ENCODE results near the gene STXBP5L.
"Not testable (repeated sequence)": the region's sequence is repeated elsewhere in the genome, so short reads cannot be mapped to it uniquely, and the experiment has no call there.

The STXBP5L gene

DNA sequence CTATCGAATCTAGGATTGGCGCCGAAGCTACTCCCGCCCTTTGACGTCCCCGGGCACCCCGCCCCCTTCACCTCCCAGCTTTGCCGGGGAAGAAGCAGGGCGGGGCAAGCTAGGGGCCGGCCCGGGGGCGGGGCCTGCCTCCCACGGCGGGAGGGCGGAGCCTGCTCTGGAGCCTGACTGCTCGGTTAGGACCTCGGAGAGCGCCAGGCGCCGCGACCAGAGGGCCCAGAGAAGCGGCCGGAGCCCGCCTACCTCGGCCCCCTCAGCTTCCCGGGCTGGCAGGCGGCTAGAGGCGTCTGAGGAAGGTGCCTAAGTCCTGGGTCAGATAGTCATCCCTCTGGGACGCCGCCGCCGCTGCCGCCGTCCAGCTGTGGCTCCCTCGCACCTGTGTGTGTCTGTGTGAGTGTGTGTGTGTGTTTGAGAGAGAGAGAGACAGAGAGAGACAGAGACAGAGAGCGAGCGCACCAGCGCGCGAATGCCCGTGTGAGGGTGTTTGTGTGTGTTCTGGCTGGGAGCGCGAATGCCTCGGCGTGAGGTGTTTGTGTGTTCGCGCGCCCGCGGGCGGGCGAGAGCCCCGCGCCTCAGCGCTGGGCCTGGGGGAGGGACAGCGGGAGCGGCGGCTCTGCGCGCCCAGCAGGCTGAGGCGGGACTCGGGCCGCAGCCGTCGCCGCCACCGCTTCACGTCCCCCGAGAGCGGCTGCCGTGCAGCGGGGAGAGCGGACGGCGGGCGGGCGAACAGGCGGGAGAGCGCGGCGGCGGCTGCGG, at the start of gene STXBP5L:
Gene STXBP5L (plus strand): TSS at position 176 of the 765 bp plus-strand sequence. CDS start 1,374 bp downstream, outside the sequence.
- no peak for DNase-seq (ENCODE audit: low spot score)

DNA sequence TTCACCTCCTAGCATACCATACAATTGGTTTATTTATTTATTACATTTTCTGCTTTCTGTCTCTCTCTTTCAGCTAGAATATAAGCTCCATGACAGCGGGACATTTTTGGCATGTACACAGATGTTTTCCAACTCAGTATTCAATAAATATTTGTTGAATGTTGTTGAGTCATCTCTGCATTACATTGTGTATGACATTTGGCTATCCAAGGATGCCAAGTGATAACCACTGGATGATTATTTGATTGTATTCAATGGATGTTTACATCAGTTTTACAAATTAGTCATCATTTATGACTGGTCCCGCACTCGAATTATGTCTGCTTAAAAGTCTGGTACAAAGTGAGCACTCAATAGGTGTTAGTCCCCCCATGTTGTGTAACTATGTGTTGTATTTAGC, 49.5 kb upstream of the STXBP5L start:
- DNase-seq (ENCODE audit: low spot score) = no peak

- no peak for DNase-seq (ENCODE audit: low spot score)
Observed at GRCh38 chr3:120864541-120864940, 43.5 kb upstream of the STXBP5L start.

DNA sequence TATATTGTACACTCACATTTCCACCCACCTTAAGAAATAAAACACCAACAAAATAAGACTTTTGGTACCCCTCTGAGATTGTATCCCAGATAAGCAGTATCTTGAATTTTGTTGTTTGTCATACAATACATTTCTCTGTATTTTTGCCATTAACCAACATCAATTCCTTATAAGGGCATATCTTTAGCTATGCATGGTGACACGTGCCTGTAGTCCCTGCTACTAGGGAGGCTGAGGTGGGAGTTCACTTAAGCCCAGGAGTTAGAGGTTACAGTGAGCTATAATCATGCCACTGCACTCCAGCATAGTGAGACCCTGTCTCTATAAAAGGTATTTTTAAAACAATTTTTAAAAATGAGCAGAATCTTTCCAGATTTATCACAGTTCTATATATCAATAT, 32.5 kb upstream of the STXBP5L start:
- DNase-seq (ENCODE audit: low spot score) = no peak

- no peak for DNase-seq (ENCODE audit: low spot score)
Observed at GRCh38 chr3:120875989-120876388, 32.0 kb upstream of the STXBP5L start.

DNA sequence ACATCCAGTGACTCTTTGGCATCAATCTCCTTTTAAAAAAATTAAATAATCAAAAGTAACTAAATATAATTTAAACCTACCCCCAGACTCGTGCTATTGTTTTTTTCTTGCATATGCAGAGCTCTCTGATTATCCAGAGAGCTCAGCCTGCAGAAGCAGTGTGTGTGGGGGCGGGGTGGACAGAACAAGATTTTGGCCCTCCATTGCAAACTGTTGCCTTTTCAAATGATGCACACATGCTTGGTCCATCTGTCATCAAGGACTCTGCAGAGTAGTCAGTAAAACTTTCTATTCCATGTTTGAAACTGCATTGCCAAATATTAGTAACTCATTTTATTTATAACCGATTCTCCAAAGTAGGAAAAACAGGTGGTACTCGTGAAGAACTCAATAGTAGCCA, 28.6 kb upstream of the STXBP5L start:
- no peak for DNase-seq (ENCODE audit: low spot score)

DNA sequence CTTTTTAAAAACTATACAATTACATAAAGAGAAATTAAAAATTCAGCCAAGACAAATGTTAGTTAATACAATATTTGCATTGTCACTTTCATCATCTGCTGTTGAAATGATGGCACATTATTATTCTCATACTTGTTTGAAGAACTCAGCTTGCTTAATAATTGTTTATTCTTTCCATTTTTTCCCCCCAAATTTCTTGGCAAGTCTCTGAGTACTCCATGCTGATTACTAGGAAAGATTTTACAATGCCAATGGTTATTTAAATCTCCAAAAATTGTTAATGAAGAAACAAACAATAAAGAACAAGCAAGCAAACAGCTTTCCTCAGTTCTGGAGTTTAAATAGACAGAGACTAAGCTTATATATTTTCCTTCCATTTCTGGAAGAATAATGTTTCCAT, 15.1 kb upstream of the STXBP5L start:
- DNase-seq (ENCODE audit: low spot score) = no peak

DNA sequence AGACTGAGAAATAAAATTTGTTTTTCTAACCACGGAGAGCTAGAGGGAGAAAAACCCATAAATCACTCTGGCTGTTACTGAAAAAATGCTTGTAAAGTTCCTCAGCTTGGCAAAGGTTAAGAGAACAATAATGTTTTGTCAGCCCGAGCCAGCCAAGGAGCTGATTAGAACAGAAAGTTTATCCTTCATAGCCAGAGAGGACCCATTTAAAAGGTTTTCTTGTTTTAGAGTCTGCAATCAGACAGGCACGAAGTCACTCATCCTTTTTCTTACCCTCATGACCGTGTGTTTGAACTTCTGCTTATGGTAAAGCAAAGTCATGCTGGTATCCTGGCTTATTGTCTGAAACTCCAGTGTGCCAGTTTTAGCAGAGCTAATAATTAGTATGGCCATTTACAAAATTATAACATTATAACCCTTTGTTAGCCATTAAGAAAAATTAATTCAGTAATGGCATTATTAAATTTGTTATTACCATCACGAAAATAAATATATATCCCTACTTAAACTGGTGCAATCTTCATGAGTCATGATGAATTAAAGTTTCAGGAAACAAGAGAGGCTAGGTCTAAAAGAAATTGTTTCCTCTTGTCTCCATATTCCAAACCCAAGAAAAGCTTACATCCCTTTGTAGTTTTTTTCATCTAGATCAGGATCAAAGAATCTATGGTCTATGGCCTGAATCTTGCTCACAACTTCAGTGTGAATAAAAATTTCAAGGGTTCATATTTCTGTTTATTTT, 13.5 kb upstream of the STXBP5L start:
- no peak for DNase-seq (ENCODE audit: low spot score)

- not testable (repeated sequence) for DNase-seq (ENCODE audit: low spot score)
Observed at GRCh38 chr3:120901716-120902115, 6.3 kb upstream of the STXBP5L start.

GRCh38 chr3:120903221-120903620, 4.8 kb upstream of the STXBP5L start:
- no peak for DNase-seq (ENCODE audit: low spot score)

GRCh38 chr3:120907659-120908029, 361 bp upstream of the STXBP5L start:
- DNase-seq (ENCODE audit: low spot score) = no peak

DNA sequence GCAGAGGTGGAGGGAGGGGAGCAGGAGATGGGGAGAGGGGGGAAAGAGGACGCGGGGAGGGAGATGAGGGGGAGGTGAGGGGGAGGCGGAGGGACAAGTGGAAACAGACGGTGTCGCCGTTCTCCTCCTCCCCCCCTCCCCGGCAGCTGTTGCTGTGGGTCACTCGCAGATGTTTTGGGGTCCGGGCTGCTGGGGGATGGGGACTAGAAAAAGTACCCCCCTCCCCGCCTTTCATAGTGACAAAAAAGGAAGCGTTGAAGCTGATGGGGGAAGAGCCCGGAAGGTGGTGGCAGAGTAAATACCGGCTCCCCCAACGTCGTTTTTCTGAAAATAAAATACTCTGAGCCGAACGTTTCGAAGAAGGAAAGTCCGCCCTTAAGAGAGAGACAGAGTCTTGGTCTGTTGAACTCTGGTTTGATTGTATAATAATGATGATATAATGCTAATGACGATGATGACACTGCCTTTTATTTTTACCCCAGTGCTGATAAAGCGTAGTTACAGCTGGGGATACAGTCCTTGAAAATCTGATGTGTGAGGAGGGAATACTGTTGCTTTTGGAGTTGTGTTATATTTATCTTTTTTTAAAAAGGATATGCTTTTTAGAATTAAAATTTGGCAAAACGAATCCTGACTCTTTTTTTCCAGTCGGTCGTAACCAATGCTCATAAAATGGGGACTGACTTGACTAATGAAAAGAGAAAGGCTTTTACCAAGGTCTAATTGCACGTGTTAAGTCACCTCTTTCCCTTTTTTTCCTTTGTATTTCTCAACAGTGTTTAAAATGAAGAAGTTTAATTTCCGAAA, 993 bp downstream of the STXBP5L start:
- DNase-seq (ENCODE audit: low spot score) = no peak

GRCh38 chr3:120909602-120909878, 1.5 kb downstream of the STXBP5L start:
- DNase-seq (ENCODE audit: low spot score) = no peak

DNA sequence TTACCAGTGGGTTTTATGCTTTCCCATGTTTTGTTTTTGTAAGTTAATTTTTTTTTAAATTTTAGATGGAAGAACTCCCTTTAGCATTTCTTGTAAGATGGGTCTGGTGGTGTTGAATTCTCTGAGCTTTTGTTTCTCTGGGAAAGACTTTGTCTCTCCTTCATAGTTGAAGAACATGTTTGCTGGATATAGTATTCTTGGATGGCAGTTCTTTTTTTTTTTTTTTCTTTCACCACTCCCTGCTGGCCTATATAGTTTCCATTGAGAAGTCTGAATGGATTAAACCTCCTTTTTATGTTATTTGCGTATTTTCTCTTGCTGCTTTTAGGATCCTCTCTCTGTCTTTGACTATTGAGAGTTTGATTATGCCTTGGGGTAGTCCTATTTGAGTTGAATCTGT, 18.1 kb downstream of the STXBP5L start:
- DNase-seq (ENCODE audit: low spot score) = no peak

- no peak for DNase-seq (ENCODE audit: low spot score)
Observed at GRCh38 chr3:120928991-120929390, 21.0 kb downstream of the STXBP5L start.

DNA sequence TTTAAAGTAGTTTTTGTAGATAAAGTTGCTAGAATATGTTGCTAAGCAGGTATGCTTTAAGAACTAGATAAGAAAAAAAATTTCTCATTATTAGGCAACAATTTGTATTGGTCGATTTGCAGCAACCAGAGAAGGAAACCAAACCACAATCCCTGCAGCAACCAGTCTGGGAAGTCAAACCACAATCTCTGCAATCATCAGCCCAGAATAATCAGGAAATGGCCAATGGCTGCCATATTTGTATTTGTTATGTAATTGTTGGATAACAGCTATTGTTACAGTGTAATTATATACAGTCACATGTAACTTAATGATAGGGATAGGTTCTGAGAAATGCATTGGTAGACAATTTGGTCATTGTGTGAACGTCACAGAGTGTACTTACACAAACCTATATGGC, 23.6 kb downstream of the STXBP5L start:
- no peak for DNase-seq (ENCODE audit: low spot score)

- DNase-seq (ENCODE audit: low spot score) = no peak
Observed at GRCh38 chr3:120956143-120956542, 48.1 kb downstream of the STXBP5L start.

- DNase-seq (ENCODE audit: low spot score) = no peak
Observed at GRCh38 chr3:120982608-120983320, 74.8 kb downstream of the STXBP5L start.

- DNase-seq (ENCODE audit: low spot score) = no peak
Observed at GRCh38 chr3:120983321-120983665, 75.3 kb downstream of the STXBP5L start.

- DNase-seq (ENCODE audit: low spot score) = no peak
Observed at GRCh38 chr3:120983841-120984240, 75.8 kb downstream of the STXBP5L start.

- no peak for DNase-seq (ENCODE audit: low spot score)
Observed at GRCh38 chr3:120985242-120985641, 77.2 kb downstream of the STXBP5L start.

DNA sequence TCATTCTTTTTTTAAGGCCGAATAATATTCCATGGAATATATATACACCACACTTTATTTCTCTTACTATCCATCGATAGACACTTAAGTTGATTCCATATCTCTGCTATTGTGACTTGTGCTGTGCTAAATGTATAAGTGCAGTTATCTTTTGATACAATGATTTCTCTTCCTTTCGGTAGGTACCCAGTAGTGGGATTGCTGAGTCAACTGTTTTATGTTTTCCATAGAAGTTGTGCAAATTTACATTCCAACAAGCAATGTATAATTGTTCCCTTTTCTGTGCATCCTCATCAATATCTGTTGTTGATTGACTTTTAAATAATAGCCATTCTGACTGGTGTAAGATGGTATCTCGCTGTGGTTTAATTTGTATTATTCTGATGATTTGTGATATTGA, 81.0 kb downstream of the STXBP5L start:
- DNase-seq (ENCODE audit: low spot score) = no peak

All from CD4-positive, alpha-beta T cell treated with Interleukin-2 at 100 ng/mL for 4 hours (primary cell).